CD8-positive, alpha-beta memory T cell (primary cell): ENCODE results near the gene TMEM132D. TPM values are rescaled to one million over a fixed set of nuclear protein-coding genes. Genes with fewer than 3 reads are reported as not detected.

Source experiments
- CTCF ChIA-PET: fragments of 350-600 bp; sonication (Branson Sonifier 250); formaldehyde crosslinking; loops from one replicate; lab custom pipeline; 2021; ENCODE audit warnings: antibody characterized with exemption; lab: Charles Lee
- POLR2A ChIA-PET: fragments of 350-600 bp; sonication (Branson Sonifier 250); formaldehyde crosslinking; loops from one replicate; lab custom pipeline; 2021; ENCODE audit warnings: antibody characterized with exemption; lab: Charles Lee
- DNase-seq, 5 donors: peaks; one replicate each; pipeline versions ENCODE4 v3.0.0 to v3.0.0-alpha.2; 2020 to 2022; ENCODE audit warnings: mixed read lengths in 1 of 5
- H3K27ac ChIP-seq: one replicate; pipeline ENCODE4 v1.7.0; 2013; ENCODE audit warnings: low read depth, mild to moderate bottlenecking, low read length, moderate library complexity
- H3K27me3 ChIP-seq: 2 replicates; pipeline ENCODE4 v1.7.0; 2013; ENCODE audit warnings: low read length, mild to moderate bottlenecking; ENCODE audit not compliant: insufficient read depth, poor library complexity, severe bottlenecking
- H3K36me3 ChIP-seq: 2 replicates; pipeline ENCODE4 v1.7.0; 2013; ENCODE audit warnings: mild to moderate bottlenecking, low read length, moderate library complexity; ENCODE audit not compliant: insufficient read depth
- H3K4me1 ChIP-seq: 2 replicates; pipeline ENCODE4 v1.7.0; 2013; ENCODE audit warnings: mild to moderate bottlenecking, low read length, moderate library complexity; ENCODE audit not compliant: insufficient read depth
- H3K4me3 ChIP-seq: 2 replicates; pipeline ENCODE4 v1.7.0; 2013; ENCODE audit warnings: mild to moderate bottlenecking, low read length
- H3K9me3 ChIP-seq: 2 replicates; pipeline ENCODE4 v1.7.0; 2013; ENCODE audit warnings: mild to moderate bottlenecking, low read length
- H3K27ac Mint-ChIP-seq, 8 donors: one replicate each; pipeline ENCODE4 v1.8.0; 2020 to 2021; ENCODE audit warnings: mixed read lengths in 8 of 8, mild to moderate bottlenecking in 6 of 8, inconsistent platforms in 3 of 8, moderate library complexity in 3 of 8
- H3K27me3 Mint-ChIP-seq, 2 donors: one replicate each; pipeline ENCODE4 v1.8.0; 2020 to 2021; ENCODE audit warnings: mixed read lengths in 2 of 2, mild to moderate bottlenecking in 1 of 2, moderate library complexity in 1 of 2
- H3K36me3 Mint-ChIP-seq, 3 donors: one replicate each; pipeline ENCODE4 v1.8.0; 2020 to 2021; ENCODE audit warnings: mixed read lengths in 3 of 3, inconsistent platforms in 1 of 3, mild to moderate bottlenecking in 1 of 3
- H3K4me1 Mint-ChIP-seq, 3 donors: one replicate each; pipeline ENCODE4 v1.8.0; 2020 to 2021; ENCODE audit warnings: mixed read lengths in 3 of 3, inconsistent platforms in 1 of 3, mild to moderate bottlenecking in 1 of 3
- H3K4me3 Mint-ChIP-seq, 7 donors: one replicate each; pipeline ENCODE4 v1.8.0; 2020 to 2021; ENCODE audit warnings: mixed read lengths in 7 of 7, mild to moderate bottlenecking in 6 of 7, moderate library complexity in 4 of 7, inconsistent platforms in 2 of 7
- H3K9me3 Mint-ChIP-seq, 5 donors: one replicate each; pipeline ENCODE4 v1.8.0; 2020 to 2022; ENCODE audit warnings: mixed read lengths in 5 of 5, mild to moderate bottlenecking in 3 of 5, moderate library complexity in 2 of 5, inconsistent platforms in 1 of 5
- polyA plus RNA-seq: library from polyadenylated mRNA; unstranded; fragments of 300-500 nt; fragmentation: Illumina TruSeq; gene quantifications from one replicate; pipeline ENCODE4 v1.2.3, GENCODE V29; 2021
- total RNA-seq, 2 experiments: library from RNA; stranded (reverse); gene quantifications; one replicate each; pipeline ENCODE4 v1.2.3, GENCODE V29; 2021

The TMEM132D gene
- total and polyA plus RNA-seq, 3 experiments from 2014 or later, result not detected

DNA sequence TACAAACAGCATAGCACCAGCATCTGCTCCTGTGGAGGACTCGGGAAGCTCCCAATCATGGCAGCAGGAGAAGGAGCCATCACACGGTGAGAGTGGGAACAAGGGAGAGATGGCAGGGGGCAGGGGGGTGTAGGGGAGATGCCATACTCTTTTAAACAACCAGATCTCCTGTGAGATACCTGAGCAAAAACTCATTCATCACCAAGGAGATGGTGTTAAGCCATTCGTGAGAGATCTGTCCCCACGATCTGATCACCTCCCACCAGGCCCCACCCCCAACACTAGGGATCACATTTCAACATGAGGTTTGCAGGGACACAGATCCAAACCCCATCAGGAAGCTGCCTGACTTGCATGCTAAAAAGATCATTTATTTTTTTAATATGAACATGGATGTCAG is 499.3 kb downstream of the TMEM132D start:
- ChIA-PET CTCF (no interaction called here), POLR2A (no interaction called here)
- Histone ChIP-seq H3K4me3 (no peak overlapping the region), H3K9me3 (no peaks in the 10 kb centered on the region), H3K27ac (no peak overlapping the region), H3K36me3 (no peaks in the 10 kb centered on the region), H3K27me3 (no peaks in the 10 kb centered on the region), H3K4me1 (no peaks in the 10 kb centered on the region)
- Mint-ChIP-seq H3K27me3 (peaks cover 0 to 3% of the 10 kb centered on the region in 2 donors), H3K36me3 (no peaks in the 10 kb centered on the region), H3K4me3 (no peak overlapping the region), H3K4me1 (no peaks in the 10 kb centered on the region), H3K9me3 (peaks cover 0 to 3% (median 2%) of the 10 kb centered on the region in 5 donors), H3K27ac (no peak overlapping the region)
- DNase-seq, result no peak

DNA sequence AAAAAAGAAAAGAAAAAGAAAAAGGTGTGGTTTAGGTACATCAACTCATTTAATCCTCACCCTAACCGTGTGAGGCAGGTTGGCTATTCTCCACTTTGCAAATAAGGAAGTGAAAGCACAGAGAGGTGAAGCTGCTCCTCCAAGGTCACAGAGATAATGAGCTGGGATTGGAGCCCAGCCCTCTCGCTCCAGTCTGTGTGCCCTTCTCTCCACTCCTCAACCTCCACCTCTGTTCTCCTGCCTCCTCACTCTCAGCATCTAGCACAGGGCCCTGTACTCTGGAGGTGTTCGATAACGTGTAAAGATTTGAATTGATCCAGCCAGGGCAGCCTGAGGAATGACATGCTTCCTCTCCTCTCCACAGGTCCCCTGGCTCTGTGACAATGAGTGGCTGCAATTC is 502.3 kb downstream of the TMEM132D start:
- peaks cover 0 to 8% (median 3%) of the 10 kb centered on the region in 5 donors for H3K9me3 Mint-ChIP-seq
- POLR2A ChIA-PET, result no interaction called here
- CTCF ChIA-PET, result no interaction called here
- DNase-seq, result no peak
- no peaks in the 10 kb centered on the region for H3K4me1 Mint-ChIP-seq
- no peak overlapping the region for H3K4me3 ChIP-seq
- H3K27ac Mint-ChIP-seq, result no peak overlapping the region
- H3K36me3 Mint-ChIP-seq, result no peaks in the 10 kb centered on the region
- H3K27me3 Mint-ChIP-seq, result peaks cover 0 to 3% of the 10 kb centered on the region in 2 donors
- no peaks in the 10 kb centered on the region for H3K4me1 ChIP-seq
- no peaks in the 10 kb centered on the region for H3K9me3 ChIP-seq
- H3K36me3 ChIP-seq, result no peaks in the 10 kb centered on the region
- H3K27me3 ChIP-seq, result no peaks in the 10 kb centered on the region
- no peak overlapping the region for H3K4me3 Mint-ChIP-seq
- no peak overlapping the region for H3K27ac ChIP-seq

DNA sequence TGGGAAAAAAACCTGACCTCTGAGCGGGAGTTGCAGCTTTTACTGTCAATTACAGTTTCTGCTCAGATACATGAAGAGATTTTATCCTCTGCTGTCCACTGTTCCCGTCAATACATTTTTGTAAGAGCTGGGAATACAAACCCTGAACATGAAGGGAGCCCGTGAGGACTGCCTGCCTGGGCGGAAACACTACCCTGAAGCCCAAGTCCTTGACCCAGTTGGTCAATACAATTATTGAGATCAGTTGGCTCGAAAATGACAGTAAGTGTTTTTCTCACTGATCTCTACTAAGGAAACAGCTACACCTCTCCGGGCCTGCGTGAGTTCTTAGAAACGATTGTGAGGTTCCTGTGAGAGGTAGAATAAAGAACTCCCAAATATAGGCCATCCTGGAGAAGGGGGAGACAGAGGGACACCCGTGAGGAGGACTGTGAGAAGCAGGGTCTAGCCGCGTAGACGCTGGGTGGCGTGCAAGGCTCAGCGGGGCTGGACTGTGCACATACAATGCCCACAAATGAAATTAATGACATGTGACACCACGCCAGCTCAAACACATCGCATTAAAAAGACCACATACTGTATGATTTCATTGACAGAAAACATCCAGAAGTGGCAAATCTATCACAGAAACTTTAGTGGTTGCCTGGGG is 509.5 kb downstream of the TMEM132D start:
- Histone ChIP-seq H3K27ac (no peak overlapping the region), H3K9me3 (no peaks in the 10 kb centered on the region), H3K4me1 (no peaks in the 10 kb centered on the region), H3K4me3 (no peak overlapping the region), H3K36me3 (no peaks in the 10 kb centered on the region), H3K27me3 (no peaks in the 10 kb centered on the region)
- CTCF ChIA-PET, result no interaction called here
- Mint-ChIP-seq H3K4me3 (peak overlapping the region in 1 of 7 donors; percentile 40), H3K27ac (peak overlapping the region in 1 of 8 donors; percentile 35), H3K9me3 (peaks cover 0 to 5% (median 2%) of the 10 kb centered on the region in 5 donors), H3K4me1 (no peaks in the 10 kb centered on the region), H3K36me3 (no peaks in the 10 kb centered on the region), H3K27me3 (no peaks in the 10 kb centered on the region)
- DNase-seq, result no peak
- POLR2A ChIA-PET, result no interaction called here

DNA sequence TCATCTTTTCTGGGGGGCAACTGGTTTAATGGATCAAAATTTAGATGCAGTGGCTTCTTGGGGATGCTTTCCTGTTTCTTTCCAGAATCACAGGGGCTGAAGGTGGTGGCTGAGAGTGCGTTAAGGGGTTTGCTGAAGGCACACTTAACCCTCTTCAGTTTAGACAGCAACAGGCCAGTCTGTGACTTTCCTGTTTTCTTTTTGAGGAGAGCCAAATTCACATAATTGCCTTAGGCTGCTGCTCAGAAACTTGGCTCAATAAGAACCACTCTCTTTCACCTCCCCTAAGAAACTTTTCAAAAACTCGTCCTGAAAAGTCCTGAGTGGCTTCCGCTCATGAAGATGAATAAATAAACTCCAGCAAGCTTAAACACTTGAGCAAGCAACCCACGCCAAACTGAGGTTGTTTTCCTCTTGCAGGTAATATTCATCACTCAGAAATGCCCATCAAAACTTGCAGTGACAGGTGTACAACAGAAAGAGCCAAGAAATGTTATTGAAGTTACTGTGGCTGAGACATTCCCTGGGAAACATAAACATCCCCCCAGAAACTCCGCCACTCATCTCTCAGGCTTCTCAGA is 510.4 kb downstream of the TMEM132D start:
- no peaks in the 10 kb centered on the region for H3K36me3 Mint-ChIP-seq
- H3K27ac Mint-ChIP-seq, result no peak overlapping the region
- Histone ChIP-seq H3K27me3 (no peaks in the 10 kb centered on the region), H3K4me1 (no peaks in the 10 kb centered on the region), H3K9me3 (no peaks in the 10 kb centered on the region), H3K4me3 (no peak overlapping the region), H3K36me3 (no peaks in the 10 kb centered on the region), H3K27ac (no peak overlapping the region)
- no peak for DNase-seq
- H3K4me1 Mint-ChIP-seq, result no peaks in the 10 kb centered on the region
- peaks cover 0 to 5% (median 0%) of the 10 kb centered on the region in 5 donors for H3K9me3 Mint-ChIP-seq
- H3K4me3 Mint-ChIP-seq, result no peak overlapping the region
- POLR2A ChIA-PET, result no interaction called here
- CTCF ChIA-PET, result no interaction called here
- no peaks in the 10 kb centered on the region for H3K27me3 Mint-ChIP-seq

DNA sequence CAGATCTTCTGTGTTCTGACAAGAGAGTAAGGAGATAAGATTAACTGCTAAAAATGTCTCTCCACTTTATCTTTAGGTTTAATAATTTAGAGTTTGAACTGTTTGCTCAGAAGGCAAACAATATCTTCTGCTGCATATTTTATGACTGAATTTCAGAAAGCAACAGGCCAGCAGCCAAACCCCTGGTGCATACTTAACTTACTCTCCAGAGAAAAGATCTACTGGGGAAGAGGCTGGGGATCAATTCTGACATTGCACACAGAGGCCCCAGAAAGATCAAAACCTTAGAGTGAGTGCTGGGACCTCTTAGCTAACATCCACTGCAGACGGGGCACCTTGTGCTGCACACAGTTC is 518.2 kb downstream of the TMEM132D start:
- H3K27me3 ChIP-seq, result no peaks in the 10 kb centered on the region
- no peak for DNase-seq
- ChIA-PET POLR2A (no interaction called here), CTCF (no interaction called here)
- H3K27me3 Mint-ChIP-seq, result no peaks in the 10 kb centered on the region
- no peak overlapping the region for H3K4me3 ChIP-seq
- H3K9me3 Mint-ChIP-seq, result peaks cover 0 to 4% (median 1%) of the 10 kb centered on the region in 5 donors
- no peak overlapping the region for H3K27ac ChIP-seq
- no peaks in the 10 kb centered on the region for H3K36me3 Mint-ChIP-seq
- H3K27ac Mint-ChIP-seq, result no peak overlapping the region
- H3K9me3 ChIP-seq, result no peaks in the 10 kb centered on the region
- no peaks in the 10 kb centered on the region for H3K4me1 Mint-ChIP-seq
- no peaks in the 10 kb centered on the region for H3K4me1 ChIP-seq
- no peak overlapping the region for H3K4me3 Mint-ChIP-seq
- no peaks in the 10 kb centered on the region for H3K36me3 ChIP-seq

DNA sequence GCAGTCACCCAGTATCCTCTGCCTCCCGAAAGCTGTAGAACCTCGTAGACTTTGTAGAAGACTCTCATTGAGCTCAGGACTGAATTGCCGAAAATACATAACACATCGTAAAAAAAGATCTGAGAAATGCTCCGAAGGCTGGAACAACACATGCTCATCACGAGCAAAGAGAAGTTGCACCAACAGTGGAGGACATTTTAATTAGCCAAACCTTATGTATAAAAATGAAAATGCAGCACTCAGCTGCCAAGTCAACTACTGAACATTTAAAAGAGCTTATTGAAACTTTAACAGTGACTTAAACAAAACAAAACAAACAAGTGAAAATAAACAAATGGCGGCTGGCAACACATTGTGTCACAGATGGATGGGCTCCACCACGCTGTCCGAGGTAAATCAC is 519.9 kb downstream of the TMEM132D start:
- Histone ChIP-seq H3K4me3 (no peak overlapping the region), H3K27me3 (no peaks in the 10 kb centered on the region), H3K9me3 (no peaks in the 10 kb centered on the region), H3K27ac (no peak overlapping the region), H3K36me3 (no peaks in the 10 kb centered on the region), H3K4me1 (no peaks in the 10 kb centered on the region)
- H3K27ac Mint-ChIP-seq, result no peak overlapping the region
- ChIA-PET POLR2A (no interaction called here), CTCF (no interaction called here)
- H3K4me1 Mint-ChIP-seq, result no peaks in the 10 kb centered on the region
- H3K4me3 Mint-ChIP-seq, result no peak overlapping the region
- no peak for DNase-seq
- no peaks in the 10 kb centered on the region for H3K36me3 Mint-ChIP-seq
- peaks cover 0 to 4% (median 2%) of the 10 kb centered on the region in 5 donors for H3K9me3 Mint-ChIP-seq
- no peaks in the 10 kb centered on the region for H3K27me3 Mint-ChIP-seq

DNA sequence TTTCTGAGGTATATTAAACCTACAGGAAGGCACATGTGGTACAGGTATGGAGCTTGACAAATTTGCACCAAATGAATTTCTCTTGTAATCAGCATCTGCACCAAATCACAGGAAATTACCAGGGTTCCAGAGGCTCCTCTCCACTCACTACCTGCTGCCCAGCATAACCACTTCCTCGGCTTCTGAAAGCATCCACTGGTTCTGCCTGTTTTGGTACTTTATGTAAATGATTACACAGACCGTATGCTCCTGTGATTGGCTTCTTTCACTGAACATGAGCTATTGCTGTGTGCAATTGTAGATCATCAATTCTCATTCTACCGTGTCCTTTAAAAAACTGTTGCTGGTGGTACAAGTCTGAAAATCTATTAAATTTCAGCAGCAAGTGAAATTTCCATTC is 522.1 kb downstream of the TMEM132D start:
- H3K4me1 ChIP-seq, result no peaks in the 10 kb centered on the region
- Mint-ChIP-seq H3K4me3 (no peak overlapping the region), H3K36me3 (no peaks in the 10 kb centered on the region), H3K9me3 (peaks cover 0 to 17% (median 2%) of the 10 kb centered on the region in 5 donors), H3K27ac (no peak overlapping the region), H3K4me1 (no peaks in the 10 kb centered on the region), H3K27me3 (no peaks in the 10 kb centered on the region)
- H3K36me3 ChIP-seq, result no peaks in the 10 kb centered on the region
- no peaks in the 10 kb centered on the region for H3K9me3 ChIP-seq
- POLR2A ChIA-PET, result no interaction called here
- H3K27ac ChIP-seq, result no peak overlapping the region
- no peaks in the 10 kb centered on the region for H3K27me3 ChIP-seq
- no peak overlapping the region for H3K4me3 ChIP-seq
- DNase-seq, result no peak
- CTCF ChIA-PET, result no interaction called here

DNA sequence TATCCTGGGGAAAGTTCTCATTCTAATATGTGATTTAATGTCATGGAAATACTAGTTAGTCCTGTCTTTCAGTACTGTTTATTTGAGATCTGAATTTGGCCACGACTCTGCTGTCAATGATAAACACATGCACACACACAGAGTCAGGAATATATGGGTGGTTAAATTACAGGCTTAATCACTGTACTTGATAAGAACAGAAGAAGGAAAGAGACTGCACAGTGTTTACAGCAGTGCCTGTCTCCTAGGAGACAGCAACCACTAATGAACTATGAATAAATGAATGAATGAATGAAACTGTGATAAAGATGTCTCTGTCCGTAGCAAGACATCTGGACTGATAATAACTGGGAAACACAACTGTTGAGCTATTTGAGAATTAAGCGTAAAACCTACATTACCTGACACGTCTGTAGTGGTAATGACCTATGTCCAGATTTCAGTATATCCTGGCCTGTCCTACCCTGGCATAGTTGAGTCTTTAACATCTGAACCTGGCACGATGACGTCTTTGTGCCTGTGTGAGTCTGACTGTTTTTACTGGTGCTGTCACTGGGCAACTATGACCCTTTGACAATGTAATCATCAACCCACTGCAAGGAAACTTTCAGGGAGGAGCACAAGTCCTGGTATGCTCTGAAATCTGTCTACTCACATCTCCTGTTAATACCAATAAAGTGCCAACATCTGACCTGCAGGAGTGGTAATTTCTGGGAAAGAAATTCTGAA is 524.6 kb downstream of the TMEM132D start:
- DNase-seq, result no peak

More for the DNA sequence above, 524.6 kb downstream of the TMEM132D start:
- H3K9me3 Mint-ChIP-seq, result peaks cover 0 to 17% (median 2%) of the 10 kb centered on the region in 5 donors
- H3K36me3 Mint-ChIP-seq, result no peaks in the 10 kb centered on the region
- no peak overlapping the region for H3K27ac ChIP-seq
- no peak overlapping the region for H3K4me3 Mint-ChIP-seq
- no peaks in the 10 kb centered on the region for H3K4me1 Mint-ChIP-seq
- H3K4me1 ChIP-seq, result no peaks in the 10 kb centered on the region
- H3K27me3 ChIP-seq, result no peaks in the 10 kb centered on the region
- H3K36me3 ChIP-seq, result no peaks in the 10 kb centered on the region
- no peak overlapping the region for H3K4me3 ChIP-seq
- ChIA-PET POLR2A (no interaction called here), CTCF (no interaction called here)
- no peak overlapping the region for H3K27ac Mint-ChIP-seq
- H3K9me3 ChIP-seq, result no peaks in the 10 kb centered on the region
- no peaks in the 10 kb centered on the region for H3K27me3 Mint-ChIP-seq
